ENCODE data around the gene CIP2A. TPM values are rescaled to one million over a fixed set of nuclear protein-coding genes. Genes with fewer than 3 reads are reported as not detected.

Gene CIP2A
- total RNA-seq, 2 donors from 2014 or later = 5.3 to 18.5 TPM

- no peak for TF ChIP-seq CTCF (IDR thresholded peaks at IDR 0.05)
- H3K9ac ChIP-seq (ENCODE audit: low read depth in 2 of 2, low read length in 2 of 2) = no peak overlapping the region
- H3K27me3 ChIP-seq = no peaks in the 10 kb centered on the region
- no peak for DNase-seq
- intact Hi-C loops (cut with DNase I) = no loop called here
- H3K9me3 ChIP-seq = no peaks in the 10 kb centered on the region
- H3K4me1 ChIP-seq = no peaks in the 10 kb centered on the region
- H3K27ac ChIP-seq = no peak overlapping the region
- no peaks in the 10 kb centered on the region for H3K36me3 ChIP-seq
- no peak overlapping the region for H3K4me3 ChIP-seq
These were observed 24.7 kb downstream of the CIP2A start for GRCh38 chr3:108564564-108564963.

GRCh38 chr3:108562565-108562964 is 26.7 kb downstream of the CIP2A start:
- no peak for DNase-seq
- no peak for TF ChIP-seq CTCF (IDR thresholded peaks at IDR 0.05)
- Histone ChIP-seq H3K27me3 (no peaks in the 10 kb centered on the region), H3K27ac (no peak overlapping the region), H3K4me3 (no peak overlapping the region), H3K36me3 (no peaks in the 10 kb centered on the region), H3K9ac (ENCODE audit: low read depth in 2 of 2, low read length in 2 of 2) (no peak overlapping the region), H3K4me1 (no peaks in the 10 kb centered on the region), H3K9me3 (no peaks in the 10 kb centered on the region)
- intact Hi-C loops (cut with DNase I) = no loop called here

GRCh38 chr3:108555966-108556581 is 33.2 kb downstream of the CIP2A start:
- Histone ChIP-seq H3K27ac (no peak overlapping the region), H3K9ac (ENCODE audit: low read depth in 2 of 2, low read length in 2 of 2) (no peak overlapping the region)
- intact Hi-C loops (cut with DNase I) = no loop called here

GRCh38 chr3:108554913-108555571 is 34.2 kb downstream of the CIP2A start:
- intact Hi-C loops (cut with DNase I) = loop anchor here (5.0 kb wide), 1 partner anchor 68 kb away; no protein-coding TSS in a partner anchor

More at GRCh38 chr3:108555966-108556581, 33.2 kb downstream of the CIP2A start:
- DNase-seq = no peak
- H3K9me3 ChIP-seq = no peaks in the 10 kb centered on the region
- H3K27me3 ChIP-seq = no peaks in the 10 kb centered on the region
- TF ChIP-seq CTCF (IDR thresholded peaks at IDR 0.05) = no peak
- H3K36me3 ChIP-seq = no peaks in the 10 kb centered on the region
- no peak overlapping the region for H3K4me3 ChIP-seq
- H3K4me1 ChIP-seq = peaks cover 5% of the 10 kb centered on the region

GRCh38 chr3:108554229-108554628 is 35.0 kb downstream of the CIP2A start:
- Histone ChIP-seq H3K9me3 (no peaks in the 10 kb centered on the region), H3K4me1 (peaks cover 5% of the 10 kb centered on the region), H3K27ac (peak overlapping the region; percentile 49), H3K36me3 (no peaks in the 10 kb centered on the region), H3K9ac (ENCODE audit: low read depth in 2 of 2, low read length in 2 of 2) (no peak overlapping the region), H3K27me3 (no peaks in the 10 kb centered on the region), H3K4me3 (no peak overlapping the region)
- intact Hi-C loops (cut with DNase I) = loop anchor here (5.0 kb wide), 1 partner anchor 67 kb away; no protein-coding TSS in a partner anchor
- DNase-seq = no peak
- TF ChIP-seq CTCF (IDR thresholded peaks at IDR 0.05) = no peak

More at GRCh38 chr3:108554913-108555571, 34.2 kb downstream of the CIP2A start:
- Histone ChIP-seq H3K9me3 (no peaks in the 10 kb centered on the region), H3K27ac (peak overlapping the region; percentile 49), H3K4me3 (no peak overlapping the region), H3K27me3 (no peaks in the 10 kb centered on the region), H3K9ac (ENCODE audit: low read depth in 2 of 2, low read length in 2 of 2) (no peak overlapping the region), H3K36me3 (no peaks in the 10 kb centered on the region), H3K4me1 (peaks cover 5% of the 10 kb centered on the region)
- no peak for DNase-seq
- TF ChIP-seq CTCF (IDR thresholded peaks at IDR 0.05) = no peak
